Lung (tissue), 12 donors: ENCODE measurements around the gene SPATA22. TPM values are rescaled to one million over a fixed set of nuclear protein-coding genes. Genes with fewer than 3 reads are reported as not detected.

Source experiments
- ATAC-seq: fragments of 200-7000 bp; cut with Tn5 transposase; one replicate; pipeline ENCODE4 v1.9.1; 2020; ENCODE audit warnings: moderate number of reproducible peaks; ENCODE audit not compliant: insufficient read depth, low FRiP score
- DNase-seq, 3 donors: peaks; one replicate each; pipeline ENCODE4 v3.0.0-alpha.2; 2013 to 2017
- H3K27ac ChIP-seq, 2 donors: one replicate each; pipeline ENCODE4 v1.5.1; 2013; ENCODE audit warnings: mild to moderate bottlenecking in 2 of 2, moderate library complexity in 2 of 2, control low read depth in 1 of 2, inconsistent platforms in 1 of 2, low read depth in 1 of 2, low read length in 1 of 2
- H3K27me3 ChIP-seq, 3 donors: one replicate each; pipeline ENCODE4 v1.5.1; 2013; ENCODE audit warnings: low read length in 2 of 3; ENCODE audit not compliant: control insufficient read depth in 3 of 3, insufficient read depth in 3 of 3
- H3K36me3 ChIP-seq, 4 donors: one replicate each; pipeline ENCODE4 v1.5.1; 2013; ENCODE audit warnings: low read length in 4 of 4, mild to moderate bottlenecking in 1 of 4, moderate library complexity in 1 of 4; ENCODE audit not compliant: control insufficient read depth in 4 of 4, insufficient read depth in 4 of 4
- H3K4me1 ChIP-seq, 5 donors: one replicate each; pipeline ENCODE4 v1.5.1; 2013; ENCODE audit warnings: low read length in 5 of 5, mild to moderate bottlenecking in 2 of 5, moderate library complexity in 1 of 5; ENCODE audit not compliant: control insufficient read depth in 5 of 5, insufficient read depth in 5 of 5
- H3K4me3 ChIP-seq: one replicate; pipeline ENCODE4 v1.5.1; 2013; ENCODE audit warnings: mild to moderate bottlenecking, control low read depth, moderate library complexity
- H3K9ac ChIP-seq, 2 donors: one replicate each; pipeline ENCODE4 v1.5.1; 2013; ENCODE audit warnings: low read length in 2 of 2, control low read depth in 1 of 2; ENCODE audit not compliant: insufficient read depth in 1 of 2
- H3K9me3 ChIP-seq, 4 donors: one replicate each; pipeline ENCODE4 v1.5.1; 2013; ENCODE audit warnings: low read length in 3 of 4, mild to moderate bottlenecking in 1 of 4, moderate library complexity in 1 of 4; ENCODE audit not compliant: control insufficient read depth in 4 of 4, insufficient read depth in 3 of 4
- WGBS, 2 donors: extraction: QIAGEN DNeasy Blood & Tissue Kit; methylation state at CpG; one replicate each; pipeline ENCODE4 v1.1.7; 2013; 5-methylcytosine and 5-hydroxymethylcytosine counted together
- polyA plus RNA-seq, 2 donors: library from polyadenylated mRNA; stranded (reverse); fragments of 200-250 nt; gene quantifications; one replicate each; pipeline ENCODE4 v1.2.1, GENCODE V29; 2013
- total RNA-seq, 2 donors: library from RNA; depleted of rRNA in 1 of 2; stranded (reverse); fragments of >200 nt in 1 of 2; gene quantifications; one replicate each; pipeline ENCODE4 v1.2.1, GENCODE V29; 2014 to 2021
- TF ChIP-seq, protein P1 (sequence below): IDR thresholded peaks from 2 replicates; pipeline ENCODE4 v1.5.1; 2012; ENCODE audit warnings: mild to moderate bottlenecking; ENCODE audit errors: control extremely low read depth, extremely low read depth
- donor health status: control.
- donor health status: control.
- donor health status: Bipolar disorder and iron deficiency.
- donor health status: healthy.
- donor health status: DM: yes; HTN: yes; CAD: no.

Gene SPATA22
- total and polyA plus RNA-seq, 4 donors: 0.06 to 0.12 TPM; not detected in 2

DNA sequence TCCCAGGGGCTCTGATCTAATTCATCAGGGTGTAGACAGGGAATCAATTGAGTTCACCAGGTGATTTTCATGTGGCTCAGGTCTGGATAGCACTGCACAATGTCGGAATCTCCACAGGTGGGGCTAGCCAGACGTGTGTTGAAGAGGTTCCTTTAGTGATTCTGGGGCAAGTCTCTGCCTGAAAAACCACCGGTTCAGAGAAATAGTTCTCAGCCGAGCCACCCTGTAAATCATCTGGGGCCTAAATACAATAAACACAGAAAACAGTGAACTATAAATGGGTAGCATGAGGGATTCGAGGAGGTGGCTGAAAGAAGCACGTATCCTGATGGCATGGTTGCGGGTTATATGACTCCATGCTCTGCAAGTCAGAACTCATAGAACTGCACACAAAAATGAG, 25.5 kb upstream of the SPATA22 start:
- TF ChIP-seq, protein P1, sequence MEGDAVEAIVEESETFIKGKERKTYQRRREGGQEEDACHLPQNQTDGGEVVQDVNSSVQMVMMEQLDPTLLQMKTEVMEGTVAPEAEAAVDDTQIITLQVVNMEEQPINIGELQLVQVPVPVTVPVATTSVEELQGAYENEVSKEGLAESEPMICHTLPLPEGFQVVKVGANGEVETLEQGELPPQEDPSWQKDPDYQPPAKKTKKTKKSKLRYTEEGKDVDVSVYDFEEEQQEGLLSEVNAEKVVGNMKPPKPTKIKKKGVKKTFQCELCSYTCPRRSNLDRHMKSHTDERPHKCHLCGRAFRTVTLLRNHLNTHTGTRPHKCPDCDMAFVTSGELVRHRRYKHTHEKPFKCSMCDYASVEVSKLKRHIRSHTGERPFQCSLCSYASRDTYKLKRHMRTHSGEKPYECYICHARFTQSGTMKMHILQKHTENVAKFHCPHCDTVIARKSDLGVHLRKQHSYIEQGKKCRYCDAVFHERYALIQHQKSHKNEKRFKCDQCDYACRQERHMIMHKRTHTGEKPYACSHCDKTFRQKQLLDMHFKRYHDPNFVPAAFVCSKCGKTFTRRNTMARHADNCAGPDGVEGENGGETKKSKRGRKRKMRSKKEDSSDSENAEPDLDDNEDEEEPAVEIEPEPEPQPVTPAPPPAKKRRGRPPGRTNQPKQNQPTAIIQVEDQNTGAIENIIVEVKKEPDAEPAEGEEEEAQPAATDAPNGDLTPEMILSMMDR: no peak
- DNase-seq (no peak), ATAC-seq (no peak)
- no peaks in the 10 kb centered on the region for H3K27me3 ChIP-seq
- peaks cover 0 to 3% (median 0%) of the 10 kb centered on the region in 4 donors for H3K9me3 ChIP-seq
- 80 to 88% methylated on average over 7 of the region's 7 CpGs for WGBS, 2 donors
- H3K4me1 ChIP-seq: peaks cover 0 to 8% (median under 1%) of the 10 kb centered on the region in 5 donors
- H3K4me3 ChIP-seq: no peak overlapping the region
- H3K27ac ChIP-seq: no peak overlapping the region
- peaks cover 0 to 16% (median 4%) of the 10 kb centered on the region in 4 donors for H3K36me3 ChIP-seq
- no peak overlapping the region for H3K9ac ChIP-seq

DNA sequence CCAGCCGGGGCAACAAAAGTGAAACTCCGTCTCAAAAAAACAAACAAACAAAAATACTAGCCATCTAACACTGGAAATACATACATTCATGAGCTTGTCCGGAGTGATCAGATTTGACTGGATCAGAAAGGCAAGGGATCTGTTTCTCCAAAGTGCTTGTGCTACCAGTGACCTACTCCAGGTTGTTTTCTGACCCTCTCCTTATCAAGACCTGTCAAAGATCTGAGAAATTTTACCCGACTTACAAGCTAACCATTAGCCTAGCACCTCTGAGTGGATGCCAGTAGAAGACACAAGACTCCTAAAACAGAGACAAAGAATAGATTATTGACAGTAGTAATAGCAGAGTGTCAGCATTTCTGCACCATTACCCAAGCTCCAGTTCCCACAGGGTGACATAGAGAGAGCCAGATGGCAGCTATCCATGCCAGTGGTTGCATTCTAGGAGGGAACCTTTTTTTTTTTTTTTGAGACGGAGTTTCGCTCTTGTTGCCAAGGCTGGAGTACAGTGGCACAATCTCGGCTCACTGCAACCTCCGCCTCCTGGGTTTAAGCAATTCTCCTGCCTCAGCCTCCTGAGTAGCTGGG, 14.0 kb upstream of the SPATA22 start:
- Histone ChIP-seq H3K27me3 (peaks cover 0 to 2% (median 0%) of the 10 kb centered on the region in 3 donors), H3K4me1 (peaks cover 0 to 8% (median 0%) of the 10 kb centered on the region in 5 donors), H3K36me3 (peaks cover 0 to 42% (median 8%) of the 10 kb centered on the region in 4 donors), H3K9ac (no peak overlapping the region), H3K9me3 (no peaks in the 10 kb centered on the region), H3K27ac (no peak overlapping the region), H3K4me3 (no peak overlapping the region)
- WGBS, 2 donors: 79 to 82% methylated on average over 7 to 8 of the region's 8 CpGs
- TF ChIP-seq, protein P1: no peak
- ATAC-seq (no peak), DNase-seq (no peak)

DNA sequence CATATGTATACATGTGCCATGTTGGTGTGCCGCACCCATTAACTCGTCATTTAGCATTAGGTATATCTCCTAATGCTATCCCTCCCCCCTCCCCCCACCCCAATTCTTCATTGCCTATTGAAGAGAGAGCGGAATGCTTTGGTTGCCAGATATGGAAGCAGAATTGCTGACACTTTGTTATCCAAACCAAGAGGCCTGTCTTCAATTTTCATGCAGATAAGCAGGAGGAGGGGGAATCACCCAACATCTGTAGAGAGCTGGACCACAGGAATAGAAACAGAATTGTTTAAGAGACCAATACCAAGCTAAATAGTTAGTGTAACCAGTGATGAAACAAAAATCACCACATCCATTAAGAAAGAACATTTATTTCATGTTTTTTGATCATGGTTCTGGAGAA, 11.2 kb upstream of the SPATA22 start:
- 48 to 75% methylated on average over 3 of the region's 3 CpGs for WGBS, 2 donors
- no peak for ATAC-seq
- H3K4me3 ChIP-seq: no peak overlapping the region

More for the DNA sequence above, 11.2 kb upstream of the SPATA22 start:
- Histone ChIP-seq H3K9me3 (no peaks in the 10 kb centered on the region), H3K27ac (no peak overlapping the region), H3K4me1 (peaks cover 0 to 11% (median 0%) of the 10 kb centered on the region in 5 donors), H3K36me3 (peaks cover 0 to 27% (median 5%) of the 10 kb centered on the region in 4 donors), H3K9ac (no peak overlapping the region), H3K27me3 (no peaks in the 10 kb centered on the region)
- TF ChIP-seq, protein P1: no peak
- DNase-seq: no peak
